Measurements from ENCODE around the gene OR51S1.

OR51S1 gene

DNA sequence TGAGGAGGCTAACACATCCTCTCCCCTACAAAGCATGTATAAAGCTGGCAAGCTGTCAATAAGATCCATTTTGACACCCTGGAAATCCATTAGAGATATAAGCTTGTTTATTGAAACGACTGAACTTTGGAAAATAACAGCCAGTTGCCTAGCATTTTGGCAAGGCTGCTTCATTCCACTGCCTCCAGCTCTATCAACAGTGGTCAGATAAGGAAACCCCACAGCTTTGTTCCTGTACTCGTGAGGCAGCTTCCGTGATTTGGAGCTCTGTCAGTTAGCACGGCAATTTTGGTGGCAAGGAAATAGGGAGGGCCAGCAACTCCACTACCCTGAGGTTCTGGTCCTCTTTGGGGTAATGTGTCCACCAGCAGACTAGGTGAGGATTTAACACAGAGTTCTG, 2.0 kb upstream of the OR51S1 start:
- TF ChIP-seq, protein P1, sequence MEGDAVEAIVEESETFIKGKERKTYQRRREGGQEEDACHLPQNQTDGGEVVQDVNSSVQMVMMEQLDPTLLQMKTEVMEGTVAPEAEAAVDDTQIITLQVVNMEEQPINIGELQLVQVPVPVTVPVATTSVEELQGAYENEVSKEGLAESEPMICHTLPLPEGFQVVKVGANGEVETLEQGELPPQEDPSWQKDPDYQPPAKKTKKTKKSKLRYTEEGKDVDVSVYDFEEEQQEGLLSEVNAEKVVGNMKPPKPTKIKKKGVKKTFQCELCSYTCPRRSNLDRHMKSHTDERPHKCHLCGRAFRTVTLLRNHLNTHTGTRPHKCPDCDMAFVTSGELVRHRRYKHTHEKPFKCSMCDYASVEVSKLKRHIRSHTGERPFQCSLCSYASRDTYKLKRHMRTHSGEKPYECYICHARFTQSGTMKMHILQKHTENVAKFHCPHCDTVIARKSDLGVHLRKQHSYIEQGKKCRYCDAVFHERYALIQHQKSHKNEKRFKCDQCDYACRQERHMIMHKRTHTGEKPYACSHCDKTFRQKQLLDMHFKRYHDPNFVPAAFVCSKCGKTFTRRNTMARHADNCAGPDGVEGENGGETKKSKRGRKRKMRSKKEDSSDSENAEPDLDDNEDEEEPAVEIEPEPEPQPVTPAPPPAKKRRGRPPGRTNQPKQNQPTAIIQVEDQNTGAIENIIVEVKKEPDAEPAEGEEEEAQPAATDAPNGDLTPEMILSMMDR (conservative IDR thresholded peaks at IDR 0.05; ENCODE audit: control insufficient read depth, insufficient read depth, low read depth, low read length) = no peak
- no peak overlapping the region for H3K4me3 ChIP-seq (ENCODE audit: control insufficient read depth, low read depth, low read length)
- no peak for DNase-seq (ENCODE audit: low read depth)

DNA sequence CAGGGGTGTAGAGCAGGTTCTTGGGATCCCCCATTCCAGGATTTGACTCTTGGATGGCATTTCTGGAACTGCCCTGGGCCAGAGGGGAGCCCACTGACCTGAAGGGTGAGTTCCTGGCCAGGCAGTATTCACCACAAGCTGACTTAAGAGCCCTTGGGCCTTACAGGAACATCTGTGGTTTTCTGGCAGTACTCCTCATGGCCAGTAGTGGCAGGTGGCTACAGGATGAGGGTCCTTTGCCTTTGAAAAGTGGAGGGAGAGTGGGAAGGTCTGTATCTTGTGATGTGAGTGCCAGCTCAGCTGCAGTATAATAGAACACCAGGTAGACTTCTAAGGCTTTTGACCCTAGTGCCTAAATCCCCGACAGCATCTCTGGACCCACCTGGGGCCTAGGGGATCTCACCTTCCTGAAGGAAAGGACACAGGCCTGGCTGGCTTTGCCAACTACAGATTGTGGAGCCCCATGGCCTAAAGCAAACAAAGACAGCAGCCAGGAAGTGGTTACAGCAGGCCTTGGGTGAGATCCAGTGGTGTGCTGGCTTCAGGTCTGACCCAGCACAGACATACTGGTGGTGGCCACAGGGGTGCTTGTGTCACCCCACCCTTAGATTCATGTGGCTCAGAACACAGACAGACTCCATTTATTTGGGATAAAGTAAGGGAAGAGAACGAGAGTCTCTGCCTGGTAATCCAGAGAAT, 9.0 kb downstream of the OR51S1 start:
- no peak for DNase-seq (ENCODE audit: low read depth)
- TF ChIP-seq, protein P1 (conservative IDR thresholded peaks at IDR 0.05; ENCODE audit: control insufficient read depth, insufficient read depth, low read depth, low read length) = no peak
- H3K4me3 ChIP-seq (ENCODE audit: control insufficient read depth, low read depth, low read length) = no peak overlapping the region

DNA sequence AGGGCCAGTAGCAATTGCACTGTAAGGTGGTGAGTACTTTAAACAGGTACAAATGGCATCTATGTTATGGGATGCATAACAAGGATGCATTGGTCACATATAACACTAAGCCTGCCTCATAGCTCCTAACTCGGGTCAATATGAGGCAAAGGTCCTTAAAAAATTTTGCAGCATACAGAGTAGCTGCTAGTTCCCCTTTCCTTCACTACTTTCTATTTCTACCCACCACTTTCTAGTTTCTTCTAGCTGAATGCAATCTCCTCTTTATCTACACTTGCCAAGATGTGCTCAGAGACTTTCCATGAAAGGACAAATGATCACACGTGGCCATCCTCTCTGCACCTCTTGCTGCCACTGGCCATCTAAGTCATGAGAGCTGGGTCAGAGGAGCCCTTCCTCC, 18.1 kb downstream of the OR51S1 start:
- DNase-seq (ENCODE audit: low read depth) = no peak
- TF ChIP-seq, protein P1 (conservative IDR thresholded peaks at IDR 0.05; ENCODE audit: control insufficient read depth, insufficient read depth, low read depth, low read length) = no peak

DNA sequence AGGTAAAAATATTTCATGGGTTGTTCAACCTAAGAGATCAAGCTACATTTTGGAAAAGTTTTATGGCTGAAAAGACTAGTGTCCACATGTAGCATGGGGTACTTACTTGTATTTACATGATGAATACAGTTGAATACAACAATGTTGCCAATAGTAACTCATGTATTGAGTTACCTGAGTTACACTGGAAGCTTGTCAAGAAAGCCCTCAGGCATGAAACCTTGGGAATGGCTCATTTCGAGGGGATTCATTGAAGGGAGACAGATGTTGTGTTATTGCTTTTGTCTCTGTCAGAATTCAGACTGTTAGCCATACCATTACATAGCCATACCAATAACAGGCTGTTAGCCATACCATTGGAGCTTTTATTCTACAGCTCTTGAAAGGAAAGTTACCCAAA, 18.7 kb downstream of the OR51S1 start:
- TF ChIP-seq, protein P1 (conservative IDR thresholded peaks at IDR 0.05; ENCODE audit: control insufficient read depth, insufficient read depth, low read depth, low read length) = no peak
- DNase-seq (ENCODE audit: low read depth) = no peak
- H3K4me3 ChIP-seq (ENCODE audit: control insufficient read depth, low read depth, low read length) = no peak overlapping the region

More for the DNA sequence above, 18.1 kb downstream of the OR51S1 start:
- H3K4me3 ChIP-seq (ENCODE audit: control insufficient read depth, low read depth, low read length) = no peak overlapping the region

DNA sequence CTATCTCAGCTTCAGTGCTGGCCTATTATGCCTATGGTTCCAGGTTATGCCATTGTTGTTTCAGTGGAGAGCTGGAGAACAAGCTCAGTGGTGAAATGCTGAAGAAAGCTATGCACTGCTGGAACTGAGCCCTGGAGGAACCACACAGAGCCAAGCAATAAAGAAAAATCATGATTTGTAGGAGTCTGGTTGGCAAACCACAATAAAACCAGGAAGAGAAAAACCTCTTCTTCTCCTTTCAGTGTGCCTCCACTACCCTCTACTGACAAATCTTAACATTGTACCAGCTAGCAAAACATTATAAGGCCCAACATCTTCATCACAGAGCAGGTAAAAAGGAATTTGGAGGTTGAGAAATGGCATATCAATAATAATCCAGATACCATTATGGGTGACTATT, 22.6 kb downstream of the OR51S1 start:
- no peak overlapping the region for H3K4me3 ChIP-seq (ENCODE audit: control insufficient read depth, low read depth, low read length)
- TF ChIP-seq, protein P1 (conservative IDR thresholded peaks at IDR 0.05; ENCODE audit: control insufficient read depth, insufficient read depth, low read depth, low read length) = no peak
- peak; percentile 12 for DNase-seq (ENCODE audit: low read depth)

DNA sequence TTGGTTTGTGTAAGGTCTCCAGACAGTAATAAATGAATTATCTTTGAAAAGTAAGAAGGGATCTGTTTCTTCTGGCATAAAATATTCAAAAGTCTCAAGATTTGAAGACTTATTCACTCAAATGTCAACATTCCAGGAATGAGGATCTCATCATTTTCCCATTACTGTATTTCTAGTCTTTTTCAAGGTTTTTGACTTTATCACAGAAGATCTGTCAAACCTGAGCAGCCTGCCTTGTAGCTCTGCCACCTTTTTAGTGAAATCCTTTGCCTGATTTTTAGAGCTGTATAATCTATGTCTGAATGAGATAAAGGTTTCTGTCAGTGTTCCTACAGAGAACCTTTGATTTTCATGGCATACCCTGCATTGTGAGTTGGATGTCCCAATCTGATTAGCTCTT, 23.9 kb downstream of the OR51S1 start:
- TF ChIP-seq, protein P1 (conservative IDR thresholded peaks at IDR 0.05; ENCODE audit: control insufficient read depth, insufficient read depth, low read depth, low read length) = no peak
- no peak for DNase-seq (ENCODE audit: low read depth)
- H3K4me3 ChIP-seq (ENCODE audit: control insufficient read depth, low read depth, low read length) = no peak overlapping the region
